Activated CD4-positive, alpha-beta T cell treated with anti-CD3 and anti-CD28 coated beads, Interleukin-2, Interleukin-6, amounts not matched to agents 100 ng/mL and 50 ng/mL, durations not matched to agents 16 hours and 8 hours (primary cell): Measurements from ENCODE around the gene DNMBP.
A peak's percentile ranks its signal among the peaks of the same experiment; 100 is the strongest.
"Not testable (repeated sequence)": the region's sequence is repeated elsewhere in the genome, so short reads cannot be mapped to it uniquely, and the experiment has no call there.

Experiments
- DNase-seq: peaks from one replicate; pipeline ENCODE4 v3.0.0-alpha.2; 2020

DNMBP gene

DNA sequence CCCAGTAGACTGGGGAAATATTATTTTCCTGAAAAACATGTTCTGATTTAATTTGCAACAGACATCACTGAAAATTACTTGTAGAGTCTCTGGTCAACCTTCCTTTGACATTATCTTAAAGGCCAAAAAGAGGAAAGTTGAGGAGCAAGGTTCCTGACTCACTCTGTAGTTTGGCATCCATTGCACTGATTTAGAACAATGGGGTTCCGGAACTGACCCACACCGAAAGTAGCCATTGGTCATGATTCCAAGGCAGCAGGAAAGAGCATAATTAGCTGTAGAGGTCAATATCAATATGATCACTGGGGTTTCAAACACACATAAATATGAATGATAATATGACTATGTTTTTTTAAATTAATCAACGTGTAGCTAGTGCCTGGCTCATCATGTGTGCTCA is 65.8 kb downstream of the DNMBP start:
- DNase-seq = no peak

DNA sequence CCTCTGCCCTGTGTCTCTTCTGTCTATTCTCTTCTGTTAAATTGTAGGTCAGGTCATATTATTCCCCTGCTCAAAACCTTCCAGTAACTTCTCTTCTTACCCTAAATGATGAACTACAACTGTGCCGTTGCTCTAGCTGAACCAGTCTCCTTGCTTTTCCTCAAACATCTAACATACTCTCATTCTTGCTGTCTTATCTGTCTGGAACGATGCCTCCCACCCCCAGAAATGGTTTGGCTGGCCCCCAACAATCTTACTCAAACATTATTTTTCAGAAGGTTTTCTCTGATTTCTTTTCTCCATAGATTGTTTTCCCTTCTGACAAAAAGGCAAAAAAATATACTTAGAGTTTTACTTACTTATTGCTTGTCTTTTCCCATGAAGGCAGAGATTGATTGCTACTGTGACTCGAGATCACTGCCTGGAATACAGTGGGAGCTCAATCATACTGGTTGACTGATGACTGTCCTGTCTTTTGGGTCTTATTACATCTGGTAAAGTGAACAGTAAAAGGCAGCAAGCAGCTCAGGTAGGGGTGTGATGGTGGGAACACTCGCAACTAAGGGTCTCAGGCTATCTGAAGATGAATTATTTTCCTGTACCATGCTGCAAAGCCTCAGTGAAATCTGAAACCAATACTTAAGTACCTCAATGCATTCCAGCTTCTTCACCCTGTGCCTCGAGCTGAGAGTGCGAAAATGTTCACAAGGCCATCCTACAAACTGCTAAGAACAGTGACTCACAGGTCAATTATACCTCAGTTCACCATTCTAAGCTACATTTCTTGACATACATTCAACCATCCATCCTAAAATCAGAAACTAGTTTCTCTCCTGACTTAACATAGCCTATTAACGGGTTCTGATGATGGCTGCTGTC is 67.6 kb downstream of the DNMBP start:
- DNase-seq = no peak

DNA sequence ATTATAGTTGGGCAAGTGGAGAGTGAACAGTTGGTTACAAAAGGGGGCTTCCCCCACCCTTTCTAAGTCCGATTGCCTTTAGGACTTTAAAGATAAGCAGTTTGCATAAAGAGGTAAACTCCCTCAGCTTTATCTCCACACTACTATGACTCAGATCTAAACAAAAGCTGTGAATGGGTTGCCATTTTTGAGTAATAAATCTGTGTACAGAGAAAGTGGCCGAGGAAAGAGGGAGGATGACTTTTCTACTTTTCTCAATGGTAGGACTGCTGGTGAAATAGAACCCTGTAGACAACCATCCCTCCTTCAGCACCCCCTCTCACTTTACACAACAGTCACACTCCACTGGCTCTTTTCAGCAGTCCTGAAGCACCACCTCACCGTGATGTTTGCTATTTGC is 71.2 kb downstream of the DNMBP start:
- peak; percentile 43 for DNase-seq

DNA sequence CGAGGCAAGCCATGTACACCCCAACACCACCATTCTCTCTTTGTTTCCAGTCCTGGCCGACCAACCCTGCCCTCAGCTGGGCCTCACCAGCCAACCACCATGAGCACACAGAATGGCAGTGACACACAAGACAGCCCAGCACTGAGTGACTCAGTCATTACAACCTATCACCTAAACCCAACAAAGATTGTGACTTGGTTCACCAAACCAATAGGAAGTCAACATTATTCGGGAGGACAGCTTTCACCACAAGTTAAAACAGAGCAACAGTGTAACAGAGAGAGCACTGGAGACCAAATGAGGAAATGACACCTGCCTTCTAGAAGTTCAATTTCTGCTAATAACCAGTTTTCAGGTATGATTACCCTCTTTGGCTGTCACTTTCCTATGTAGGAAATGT is 72.1 kb downstream of the DNMBP start:
- peak; percentile 17 for DNase-seq

DNA sequence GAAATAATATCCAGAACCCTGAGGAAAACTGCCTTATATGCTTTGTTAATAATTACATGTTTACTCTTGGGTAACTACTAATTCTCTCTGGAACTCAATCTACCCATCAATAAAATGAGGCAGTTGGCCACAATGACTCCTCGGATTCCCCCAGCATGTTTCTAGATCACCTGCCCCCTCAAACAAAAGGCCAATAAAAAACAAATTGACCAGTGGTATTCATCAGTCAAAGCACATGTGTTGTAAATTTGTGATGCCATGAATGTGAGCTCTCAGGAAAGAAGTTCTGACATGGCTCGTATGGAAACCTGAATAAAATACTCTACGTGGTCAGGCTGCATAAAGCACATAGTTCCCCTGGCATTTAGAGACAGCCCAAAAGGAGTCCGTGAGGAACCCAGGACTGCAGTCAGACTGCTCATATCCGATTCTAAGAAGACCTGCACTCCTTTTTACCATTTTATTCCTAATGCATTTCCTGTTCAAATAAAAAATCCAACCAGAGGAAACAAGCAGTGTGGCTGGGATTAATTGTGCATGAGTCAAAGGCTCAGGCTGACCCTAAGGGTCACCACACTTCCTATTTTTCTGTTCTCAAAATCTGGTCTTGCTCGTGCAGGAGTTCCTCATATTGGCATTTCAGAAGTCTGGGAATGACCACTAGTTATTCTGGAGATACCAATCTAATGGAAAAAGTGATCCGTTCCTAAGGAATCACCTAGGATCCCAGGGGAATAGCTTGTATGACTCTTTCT is 77.4 kb downstream of the DNMBP start:
- not testable (repeated sequence) for DNase-seq

DNA sequence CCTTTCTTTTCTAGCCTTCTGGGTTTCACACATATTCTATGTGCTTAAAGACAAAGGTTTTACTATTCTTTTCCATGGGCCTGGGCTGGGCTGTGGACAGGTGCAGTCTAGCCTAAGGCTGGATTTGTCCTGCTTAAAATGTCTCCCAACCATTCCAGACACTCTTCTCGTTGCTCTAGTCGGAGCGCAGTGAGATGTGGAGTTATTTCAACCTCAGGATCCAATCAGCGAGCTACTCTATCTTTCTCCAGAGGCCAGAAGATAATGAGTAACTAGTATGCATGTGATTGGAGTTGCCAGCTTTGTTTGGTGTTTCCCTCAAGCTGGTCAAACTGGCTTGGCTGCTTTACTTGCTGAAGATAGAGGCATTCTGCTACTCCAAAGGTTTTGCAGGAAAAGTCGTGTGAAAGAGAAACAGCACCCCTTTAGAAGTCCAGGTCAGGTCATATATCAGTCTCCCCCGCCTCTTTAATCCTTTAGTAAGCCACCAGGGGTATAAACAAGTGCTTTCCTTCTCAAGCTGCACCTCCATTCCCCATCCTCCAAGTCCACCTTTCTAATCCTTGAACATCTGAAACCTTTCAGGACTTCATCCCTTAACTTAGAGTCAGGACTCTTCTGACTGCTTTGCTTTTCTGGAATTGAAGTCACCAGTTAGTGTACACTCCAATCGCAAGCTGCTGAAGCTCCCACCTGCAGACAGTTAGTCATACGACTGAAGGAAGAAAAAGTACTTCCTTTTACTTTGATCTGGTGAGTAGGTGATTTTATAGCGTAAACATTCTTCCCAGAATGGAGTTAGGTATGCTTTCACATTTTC is 78.8 kb downstream of the DNMBP start:
- no peak for DNase-seq

DNA sequence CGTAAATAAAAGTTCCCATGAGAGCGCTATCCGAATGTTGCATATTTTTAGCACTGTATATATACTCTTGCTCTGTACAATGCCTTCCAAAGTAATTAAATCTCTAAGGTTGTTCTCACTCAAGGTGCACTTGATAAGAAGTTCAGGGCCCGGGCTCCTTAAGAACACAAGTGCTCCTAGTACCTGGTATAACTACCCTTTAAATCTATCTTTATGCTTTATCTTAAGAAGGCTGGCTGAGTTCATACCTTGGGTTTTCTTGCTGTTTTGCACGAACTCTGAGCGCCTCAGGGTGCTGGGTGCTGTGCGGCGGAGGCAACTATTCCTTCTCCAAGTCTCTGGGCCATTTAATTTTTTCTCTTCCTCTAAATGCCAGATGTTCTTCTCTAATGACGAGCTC is 80.4 kb downstream of the DNMBP start:
- DNase-seq = no peak

DNA sequence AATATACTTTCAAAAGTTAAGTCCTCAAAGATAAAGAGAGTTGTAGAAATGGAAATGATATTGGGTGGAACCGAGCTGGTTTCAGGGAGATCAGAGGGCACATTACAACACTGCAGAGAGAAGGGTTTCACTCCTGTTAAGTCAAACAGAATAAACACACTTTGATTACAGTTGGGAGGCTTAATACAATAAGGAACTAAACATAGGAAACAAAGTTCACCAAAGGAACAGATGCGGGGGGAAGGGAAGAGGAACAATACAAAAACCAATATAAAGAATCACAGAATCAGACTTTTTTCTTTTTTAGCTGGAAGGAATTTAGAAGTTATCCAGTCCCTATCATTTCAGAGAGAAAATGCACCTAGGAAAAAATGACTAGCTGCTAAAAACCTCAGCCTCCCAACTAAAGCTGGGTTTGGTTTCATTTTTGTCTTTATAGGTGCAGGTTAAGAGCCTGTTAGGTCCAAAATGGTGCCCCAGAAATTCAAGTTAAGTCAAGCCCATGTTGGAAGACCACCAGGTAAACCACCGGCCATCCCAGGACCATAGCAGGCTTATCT is 81.9 kb downstream of the DNMBP start:
- no peak for DNase-seq

DNA sequence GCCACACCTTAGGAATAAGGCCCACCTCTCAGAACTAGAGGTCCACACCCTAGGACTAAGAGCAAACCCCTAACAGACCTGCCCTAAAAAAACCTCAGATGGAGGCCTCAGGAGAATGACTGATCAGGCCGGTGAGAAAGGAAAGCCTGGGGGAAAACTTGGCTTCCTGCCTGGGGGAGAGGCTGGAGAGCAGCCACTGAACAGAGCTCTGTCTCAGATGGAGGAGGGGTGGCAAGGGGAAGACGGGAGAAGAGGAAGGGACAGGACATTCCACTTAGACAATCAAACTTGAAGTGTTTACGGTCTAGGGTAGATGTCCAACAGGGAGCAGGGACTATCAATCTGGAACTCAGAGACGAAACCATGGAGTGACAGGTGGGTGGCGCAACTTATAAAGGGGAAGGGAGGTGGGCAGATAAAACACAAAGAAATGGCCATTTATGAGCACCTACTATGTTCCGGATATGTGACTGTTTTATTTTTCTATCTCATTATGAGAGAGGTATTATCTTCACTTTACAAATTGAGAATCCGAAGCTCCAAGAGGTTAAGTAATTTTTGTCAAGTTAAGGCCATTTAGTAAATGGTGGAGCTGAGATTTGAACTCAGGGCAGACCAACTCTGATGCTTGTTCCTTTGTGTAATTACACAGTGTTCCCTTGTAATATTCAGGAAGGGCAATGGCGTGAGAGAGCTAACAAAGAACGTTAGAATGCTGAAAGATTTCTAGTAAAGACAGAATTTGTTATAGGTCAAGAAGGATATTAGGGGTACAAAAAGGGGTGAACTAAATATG is 82.6 kb downstream of the DNMBP start:
- DNase-seq = no peak

DNA sequence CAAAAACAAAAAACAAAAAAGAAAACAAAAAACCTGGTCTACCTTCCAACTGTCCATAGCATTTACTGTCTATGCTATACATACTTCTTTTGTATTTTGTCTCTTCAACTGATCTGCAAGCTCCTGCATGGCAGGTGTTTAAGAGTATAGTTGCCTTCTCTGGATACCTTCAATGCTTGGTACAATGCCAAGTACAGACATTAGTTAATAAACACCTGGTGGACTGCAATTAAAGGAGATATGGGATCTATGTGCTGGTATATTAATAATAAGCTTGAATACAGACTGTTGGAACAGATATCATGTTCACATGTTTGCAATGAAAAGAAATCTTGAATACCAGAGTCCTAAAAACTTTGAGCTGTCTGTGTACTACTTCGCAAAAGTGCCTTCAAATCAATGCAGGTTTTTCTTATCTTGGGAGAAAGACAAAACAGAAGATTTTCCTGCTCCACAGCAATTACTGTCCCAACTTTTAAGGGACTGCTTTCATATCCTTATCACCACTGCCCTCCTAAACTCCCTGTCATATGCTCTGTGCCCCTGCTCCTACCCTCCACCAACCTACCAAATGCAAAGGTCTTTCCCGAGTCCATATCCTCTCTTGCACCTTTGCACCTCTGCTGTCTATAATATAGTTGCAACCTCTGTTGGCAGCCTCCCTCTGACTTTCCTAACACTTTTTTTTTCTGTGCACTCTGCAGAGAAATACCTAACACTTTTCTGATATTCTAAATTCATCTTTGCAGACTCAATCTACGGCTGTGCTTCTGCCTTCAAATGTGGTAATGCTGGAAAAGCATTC is 85.1 kb downstream of the DNMBP start:
- no peak for DNase-seq

DNA sequence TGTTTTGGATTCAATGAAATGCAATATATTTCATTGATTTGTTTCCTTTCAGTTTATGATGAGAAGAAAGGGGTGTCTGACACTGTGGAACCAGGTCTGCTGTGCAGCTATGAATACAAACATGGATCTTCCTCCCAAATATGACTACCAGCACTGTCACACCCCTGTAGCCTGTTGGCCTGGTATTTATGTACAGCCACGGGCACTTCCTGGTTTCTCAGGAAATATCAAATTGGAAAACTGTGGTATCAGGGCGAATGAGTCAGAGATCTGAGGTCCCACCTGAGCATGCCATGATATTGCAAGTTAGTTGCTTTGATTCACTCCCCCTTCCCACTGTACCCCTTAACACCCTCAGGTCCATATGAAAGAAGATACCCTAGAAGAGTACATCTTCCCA is 87.8 kb downstream of the DNMBP start:
- no peak for DNase-seq

DNA sequence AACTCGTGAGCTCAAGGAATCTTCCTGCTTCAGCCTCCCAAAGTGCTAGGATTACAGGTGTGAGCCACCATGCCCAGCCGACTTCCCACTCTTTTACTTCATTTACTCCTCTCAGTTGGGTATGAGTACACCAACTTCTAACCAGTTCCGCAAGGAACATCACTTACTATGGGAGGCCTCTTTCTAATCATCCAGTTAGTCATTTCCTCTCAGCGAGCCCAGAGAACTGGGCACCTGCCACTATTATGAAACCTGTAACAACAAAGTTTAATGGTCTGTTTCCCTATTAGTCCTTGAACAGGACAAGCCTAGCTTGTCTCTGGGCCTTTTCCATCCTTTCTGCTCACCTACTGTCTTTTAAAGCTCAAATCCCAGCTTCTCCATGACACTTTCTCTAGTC is 88.8 kb downstream of the DNMBP start:
- DNase-seq = no peak

DNA sequence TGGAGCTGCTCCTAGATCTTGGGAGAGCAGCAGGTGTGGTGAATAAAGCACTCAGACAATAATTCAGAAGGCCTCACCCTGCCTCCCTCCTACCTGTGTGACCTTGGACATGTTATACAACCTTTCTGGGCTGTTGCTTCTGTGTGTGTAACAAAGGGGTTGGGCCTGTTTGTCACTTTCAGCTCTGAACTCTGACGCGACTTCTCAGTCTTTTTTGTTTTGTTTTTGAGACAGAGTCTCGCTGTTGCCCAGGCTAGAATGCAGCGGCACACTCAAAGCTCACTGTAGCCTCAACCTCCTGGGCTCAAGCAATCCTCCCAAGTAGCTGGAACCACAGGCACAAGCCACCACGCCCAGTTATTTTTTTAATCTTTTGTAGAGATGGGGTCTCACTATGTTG is 89.3 kb downstream of the DNMBP start:
- no peak for DNase-seq

DNA sequence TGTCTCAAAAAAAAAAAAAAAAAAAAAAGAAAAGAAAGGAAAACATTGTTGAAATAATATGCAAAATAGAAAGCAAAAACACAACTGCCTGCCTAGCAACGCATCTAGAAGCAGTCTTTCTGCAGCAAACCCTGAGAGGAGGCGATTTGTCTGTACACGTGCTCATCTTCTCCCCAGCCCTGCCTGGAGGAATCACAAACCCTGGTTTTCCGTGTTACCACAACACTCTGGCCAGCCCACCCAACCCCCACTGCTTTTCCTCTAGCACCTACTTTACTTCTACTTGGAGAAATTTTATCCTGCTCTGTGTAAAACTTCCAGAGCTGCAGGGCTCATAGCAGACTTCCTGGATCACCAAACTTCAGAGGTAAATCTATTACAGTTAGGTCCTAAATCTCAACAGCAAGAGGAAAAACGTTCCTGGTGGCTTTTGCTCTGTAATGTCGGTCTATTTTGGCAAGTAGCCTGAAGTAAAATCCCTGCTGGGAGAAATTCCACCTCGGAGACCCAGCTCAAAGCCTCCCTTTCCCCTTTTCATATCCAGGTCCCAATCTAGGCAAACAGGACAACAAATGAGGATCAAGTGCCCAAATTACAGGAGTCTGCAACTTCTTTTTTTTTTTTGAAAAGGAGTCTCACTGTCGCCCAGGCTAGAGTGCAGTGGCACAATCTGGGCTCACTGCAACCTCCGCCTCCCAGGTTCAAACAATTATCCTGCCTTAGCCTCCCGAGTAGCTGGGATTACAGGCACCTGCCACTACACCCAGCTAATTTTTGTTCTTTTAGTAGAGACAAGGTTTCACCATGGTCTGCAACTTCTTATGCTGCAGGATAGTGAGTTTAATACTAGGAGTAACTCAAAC is 91.6 kb downstream of the DNMBP start:
- no peak for DNase-seq

DNA sequence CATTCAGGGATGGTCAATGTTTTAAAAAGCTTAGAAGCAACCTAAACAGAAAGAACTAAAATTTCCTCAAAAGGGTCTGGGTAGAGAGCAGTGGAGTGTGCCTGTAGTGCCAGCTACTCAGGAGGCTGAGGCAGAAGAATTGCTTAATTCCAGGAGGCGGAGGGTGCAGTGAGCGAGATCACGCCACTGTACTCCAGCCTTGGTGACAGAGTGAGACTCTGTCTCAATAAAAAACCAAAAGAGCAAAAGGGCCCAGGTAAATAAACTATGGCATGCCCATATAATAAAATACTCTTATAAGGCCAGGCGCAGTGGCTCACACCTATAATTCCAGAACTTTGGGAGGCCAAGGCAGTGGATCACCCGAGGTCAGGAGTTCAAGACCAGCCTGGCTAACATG is 93.0 kb downstream of the DNMBP start:
- DNase-seq = no peak

DNA sequence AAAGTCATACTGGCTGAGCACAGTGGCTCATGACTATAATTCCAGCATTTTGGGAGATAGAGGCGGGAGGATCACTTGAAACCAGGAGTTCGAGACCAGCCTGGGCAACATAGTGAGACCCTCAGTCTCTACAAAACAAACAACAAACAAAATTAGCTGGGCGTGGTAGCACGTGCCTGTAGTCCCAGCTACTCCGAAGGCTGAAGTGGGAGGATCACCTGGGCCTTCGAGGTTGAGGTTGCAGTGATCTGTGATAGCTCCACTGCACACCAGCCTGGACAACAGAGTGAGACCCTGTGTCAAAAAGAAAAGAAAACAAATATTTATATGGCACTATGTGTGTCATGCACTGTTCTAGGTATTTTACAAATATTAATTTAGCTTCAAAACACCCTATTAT is 94.3 kb downstream of the DNMBP start:
- no peak for DNase-seq

DNA sequence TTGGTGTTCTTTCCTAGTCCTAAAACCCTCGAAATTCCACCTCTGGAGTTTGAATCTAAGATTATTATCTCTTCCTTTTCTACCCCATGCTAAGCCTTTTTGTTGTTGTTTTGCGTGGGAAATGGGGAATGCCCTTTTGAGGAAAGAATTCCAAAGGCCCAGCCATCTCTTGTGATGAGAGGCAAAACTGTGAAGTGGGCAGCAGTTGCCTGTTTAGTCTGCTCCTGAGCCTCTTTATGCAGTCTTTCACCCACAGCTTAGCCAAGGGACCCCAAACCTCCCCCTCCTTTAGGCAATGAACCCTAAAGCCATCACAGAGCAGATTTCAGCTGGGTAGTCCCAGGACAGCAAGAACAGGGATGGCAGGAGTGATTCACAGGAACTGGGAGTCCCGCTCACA is 95.5 kb downstream of the DNMBP start:
- no peak for DNase-seq

DNA sequence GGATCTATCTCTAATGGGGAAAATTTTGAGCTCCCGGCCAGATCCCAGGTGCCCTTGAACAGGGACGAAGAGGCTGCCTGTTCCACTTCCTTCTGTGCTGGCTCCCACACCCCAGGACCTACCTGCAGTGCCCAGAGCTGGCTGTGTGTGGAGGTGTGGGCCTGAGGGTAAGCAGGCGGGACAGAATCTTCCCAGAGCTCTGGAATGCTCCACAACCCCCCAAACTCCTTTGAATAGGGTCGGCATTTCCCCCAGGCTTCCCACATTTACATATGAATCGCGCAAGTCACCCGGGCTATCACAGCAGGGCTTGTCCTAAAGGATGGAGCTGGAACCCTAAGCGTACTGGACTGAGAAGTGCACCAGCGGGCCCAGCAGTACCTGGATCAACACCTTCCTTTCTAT is 95.9 kb downstream of the DNMBP start:
- DNase-seq = no peak

DNA sequence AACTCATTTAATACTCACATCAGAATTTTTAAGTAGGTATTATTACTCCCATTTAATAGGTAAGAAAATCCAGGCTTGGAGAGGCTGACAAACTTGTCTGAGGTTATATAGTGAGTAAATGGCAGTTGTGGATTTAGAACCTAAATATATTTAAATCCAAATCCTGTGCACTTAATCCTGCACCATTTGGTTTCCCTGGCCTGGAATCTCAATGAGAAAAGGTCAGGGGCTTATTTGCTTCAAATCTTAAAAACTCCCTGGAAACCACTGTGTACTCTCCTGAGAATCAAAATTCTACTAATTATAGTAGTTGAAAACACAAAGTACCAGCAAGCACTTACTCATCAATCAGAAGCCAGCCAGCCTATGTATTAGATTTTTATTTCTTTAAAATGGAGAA is 97.7 kb downstream of the DNMBP start:
- DNase-seq = no peak

DNA sequence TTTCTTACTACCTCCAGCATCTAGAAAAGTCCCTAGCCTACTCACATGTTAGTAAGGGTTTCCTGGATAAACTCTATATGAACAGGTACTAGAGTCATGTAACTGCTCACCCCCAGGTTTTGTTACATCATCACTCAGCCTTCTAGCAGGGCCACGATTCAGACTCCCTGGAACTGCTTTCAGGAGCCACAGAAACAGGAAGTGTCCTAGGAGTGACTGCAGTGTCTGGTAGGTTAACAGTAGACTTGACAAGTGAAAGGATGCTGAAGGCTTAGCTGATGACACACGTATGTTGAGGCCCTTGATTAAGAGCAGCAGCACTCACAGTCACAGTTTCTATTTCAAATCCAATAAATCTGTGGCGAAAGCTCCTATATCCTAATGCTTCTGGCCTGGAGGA is 101.2 kb downstream of the DNMBP start:
- DNase-seq = peak; percentile 17
